HG03432 (cell line): ENCODE data around the gene SCYL1.

Source experiments
- ATAC-seq: cut with Tn5 transposase; IDR thresholded peaks from one replicate; pipeline ENCODE4 v1.9.1; 2021; ENCODE audit warnings: mild to moderate bottlenecking, moderate library complexity; ENCODE audit not compliant: unreplicated experiment

Gene SCYL1

GRCh38 chr11:65492637-65493366, 32.1 kb upstream of the SCYL1 start:
- peak; percentile 27 for ATAC-seq

GRCh38 chr11:65493367-65494176, 31.3 kb upstream of the SCYL1 start:
- ATAC-seq = no peak

GRCh38 chr11:65496304-65497140, 28.4 kb upstream of the SCYL1 start:
- no peak for ATAC-seq

- peak; percentile 64 for ATAC-seq
Observed at GRCh38 chr11:65497141-65498041, 27.5 kb upstream of the SCYL1 start.

GRCh38 chr11:65498042-65498726, 26.7 kb upstream of the SCYL1 start:
- no peak for ATAC-seq

- ATAC-seq = no peak
Observed at GRCh38 chr11:65498727-65498976, 26.2 kb upstream of the SCYL1 start.

GRCh38 chr11:65498977-65499712, 25.7 kb upstream of the SCYL1 start, which contains the start of gene MALAT1:
Gene MALAT1 (plus strand): TSS chr11:65499045.
- peak; percentile 31 for ATAC-seq

GRCh38 chr11:65499713-65500386, 25.0 kb upstream of the SCYL1 start:
- no peak for ATAC-seq

GRCh38 chr11:65500387-65501185, 24.3 kb upstream of the SCYL1 start:
- ATAC-seq = no peak

GRCh38 chr11:65501186-65501471, 23.8 kb upstream of the SCYL1 start:
- no peak for ATAC-seq

- ATAC-seq = no peak
Observed at GRCh38 chr11:65501472-65502273, 23.2 kb upstream of the SCYL1 start.

GRCh38 chr11:65502274-65502554, 22.7 kb upstream of the SCYL1 start:
- no peak for ATAC-seq

GRCh38 chr11:65502555-65503367, 22.1 kb upstream of the SCYL1 start:
- ATAC-seq = no peak

- no peak for ATAC-seq
Observed at GRCh38 chr11:65503368-65503948, 21.4 kb upstream of the SCYL1 start.

GRCh38 chr11:65503949-65504673, 20.8 kb upstream of the SCYL1 start:
- no peak for ATAC-seq
